GM12801 (cell line): ENCODE measurements around the gene CD177.

Source experiments
- CTCF ChIP-seq: IDR thresholded peaks from one replicate; pipeline ENCODE4 v1.5.1; 2011; ENCODE audit warnings: control low read depth; ENCODE audit not compliant: insufficient read length; ENCODE audit errors: extremely low read depth

Gene CD177

GRCh38 chr19:43353606-43354304, at the start of gene CD177:
CD177 (plus strand) TSS chr19:43353686; CDS start chr19:43353715, 29 bp downstream.
- no peak for TF ChIP-seq CTCF

- TF ChIP-seq CTCF = no peak
Observed at GRCh38 chr19:43305642-43306041, 47.8 kb upstream of the CD177 start.

GRCh38 chr19:43306097-43306496, 47.4 kb upstream of the CD177 start:
- no peak for TF ChIP-seq CTCF

GRCh38 chr19:43308244-43308815, 45.2 kb upstream of the CD177 start:
- no peak for TF ChIP-seq CTCF

- TF ChIP-seq CTCF = no peak
Observed at GRCh38 chr19:43309466-43309865, 44.0 kb upstream of the CD177 start.

GRCh38 chr19:43310221-43310620, 43.3 kb upstream of the CD177 start:
- TF ChIP-seq CTCF = no peak

- TF ChIP-seq CTCF = no peak
Observed at GRCh38 chr19:43311256-43311655, 42.2 kb upstream of the CD177 start.
